CD4-positive, alpha-beta T cell treated with Interleukin-4 for 4 hours (primary cell): ENCODE results near the gene TARBP2.
"Not testable (repeated sequence)": the region's sequence is repeated elsewhere in the genome, so short reads cannot be mapped to it uniquely, and the experiment has no call there.

ENCODE experiments used
- DNase-seq: peaks from one replicate; pipeline ENCODE4 v3.0.0-alpha.2; 2020

TARBP2 gene

GRCh38 chr12:53476769-53477209 lies 24.3 kb upstream of the TARBP2 start:
- no peak for DNase-seq

- DNase-seq, result no peak
Observed at GRCh38 chr12:53478865-53479264, 22.2 kb upstream of the TARBP2 start.

- DNase-seq, result no peak
Observed at GRCh38 chr12:53479331-53479730, 21.8 kb upstream of the TARBP2 start.

GRCh38 chr12:53480491-53481442 lies 20.3 kb upstream of the TARBP2 start:
- no peak for DNase-seq

- DNase-seq, result not testable (repeated sequence)
Observed at GRCh38 chr12:53481458-53481857, 19.6 kb upstream of the TARBP2 start.

GRCh38 chr12:53481939-53482586 lies 19.0 kb upstream of the TARBP2 start:
- DNase-seq, result no peak

GRCh38 chr12:53482626-53483168 lies 18.4 kb upstream of the TARBP2 start:
- DNase-seq, result no peak

- DNase-seq, result no peak
Observed at GRCh38 chr12:53483225-53483978, 17.7 kb upstream of the TARBP2 start.

- no peak for DNase-seq
Observed at GRCh38 chr12:53483979-53484377, 17.1 kb upstream of the TARBP2 start.

- no peak for DNase-seq
Observed at GRCh38 chr12:53484686-53485575, 16.2 kb upstream of the TARBP2 start.

GRCh38 chr12:53485955-53486735 lies 14.9 kb upstream of the TARBP2 start:
- no peak for DNase-seq

GRCh38 chr12:53486736-53487487 lies 14.2 kb upstream of the TARBP2 start:
- no peak for DNase-seq

GRCh38 chr12:53489242-53489864 lies 11.7 kb upstream of the TARBP2 start:
- DNase-seq, result no peak

- no peak for DNase-seq
Observed at GRCh38 chr12:53492188-53492587, 8.9 kb upstream of the TARBP2 start.

- DNase-seq, result peak; percentile 83
Observed at GRCh38 chr12:53492830-53493609, 8.1 kb upstream of the TARBP2 start.

GRCh38 chr12:53493610-53494391 lies 7.3 kb upstream of the TARBP2 start:
- no peak for DNase-seq

- no peak for DNase-seq
Observed at GRCh38 chr12:53495903-53496751, 5.0 kb upstream of the TARBP2 start.
